SU-DHL-6 (cell line): ENCODE results near the gene PCNX3.

Experiments
- CTCF ChIP-seq: fragments of 200-600 bp; sonication (generic); IDR thresholded peaks from one replicate; pipeline ENCODE4 v1.5.1; 2017; ENCODE audit warnings: antibody characterized with exemption, mild to moderate bottlenecking, low read length, moderate library complexity; ENCODE audit not compliant: insufficient read depth, poor library complexity, severe bottlenecking
- EZH2phosphoT487 ChIP-seq: fragments of 200-600 bp; sonication (generic), shearing (Covaris generic); conservative IDR thresholded peaks from 2 replicates; pipeline ENCODE4 v1.6.1; 2018; ENCODE audit warnings: mild to moderate bottlenecking, antibody characterized with exemption, low read length, moderate library complexity, mixed read lengths

GRCh38 chr11:65654375-65655349, 39.1 kb downstream of the PCNX3 start:
- TF ChIP-seq CTCF (no peak), EZH2phosphoT487 (no peak)
